ENCODE results near the gene RFC2.

- no peak for TF ChIP-seq CTCF (IDR thresholded peaks at IDR 0.05)
- TF ChIP-seq POLR2A (IDR thresholded peaks at IDR 0.05), result no peak
- TF ChIP-seq POLR2AphosphoS5 (IDR thresholded peaks at IDR 0.05; ENCODE audit: insufficient read depth in 1 of 2, low read depth in 1 of 2), result no peak
Measured at GRCh38 chr7:74282748-74283459, 28.7 kb upstream of the RFC2 start.

All from vagina (tissue), 2 donors.